Head of caudate nucleus (tissue), 42 donors: Measurements from ENCODE around the gene ACOX1.

Experiments
- DNase-seq, 42 donors: peaks; one replicate each; pipeline versions ENCODE4 v3.0.0 to v3.0.0-alpha.2; 2020 to 2021; ENCODE audit warnings: mixed read lengths in 7 of 42
- intact Hi-C: fragments of 100-400 bp; cut with DNase I; formaldehyde crosslinking; loops from one replicate; pipeline ENCODE4 v1.15.0; 2022

The ACOX1 gene

DNA sequence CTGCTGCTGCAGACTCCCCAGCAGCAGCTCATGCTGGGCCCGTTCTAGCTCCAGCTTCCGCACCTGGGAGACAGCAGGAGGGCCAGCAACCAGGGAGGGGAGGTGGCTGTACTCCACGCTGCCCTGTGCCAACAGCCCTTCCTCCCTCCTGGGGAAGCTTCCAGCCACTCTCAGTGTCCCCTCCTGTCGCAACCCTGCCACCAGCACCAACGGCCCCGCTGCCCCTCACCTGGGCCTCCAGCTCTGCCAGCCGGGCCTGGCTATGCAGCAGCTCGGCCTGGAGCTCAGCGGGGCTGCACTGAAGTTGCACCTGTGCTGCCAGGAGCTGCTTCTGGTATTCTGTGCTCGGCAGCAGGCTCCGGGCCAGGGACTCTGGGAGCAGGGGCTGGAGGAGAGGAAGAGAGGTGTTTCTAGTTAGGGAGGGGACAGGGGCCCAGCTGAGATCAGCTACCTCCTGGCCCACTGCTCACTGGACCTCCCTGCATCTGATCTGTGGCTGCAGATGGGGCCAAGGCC lies 58.9 kb downstream of the ACOX1 start:
- intact Hi-C loops: no loop called here
- DNase-seq: no peak

DNA sequence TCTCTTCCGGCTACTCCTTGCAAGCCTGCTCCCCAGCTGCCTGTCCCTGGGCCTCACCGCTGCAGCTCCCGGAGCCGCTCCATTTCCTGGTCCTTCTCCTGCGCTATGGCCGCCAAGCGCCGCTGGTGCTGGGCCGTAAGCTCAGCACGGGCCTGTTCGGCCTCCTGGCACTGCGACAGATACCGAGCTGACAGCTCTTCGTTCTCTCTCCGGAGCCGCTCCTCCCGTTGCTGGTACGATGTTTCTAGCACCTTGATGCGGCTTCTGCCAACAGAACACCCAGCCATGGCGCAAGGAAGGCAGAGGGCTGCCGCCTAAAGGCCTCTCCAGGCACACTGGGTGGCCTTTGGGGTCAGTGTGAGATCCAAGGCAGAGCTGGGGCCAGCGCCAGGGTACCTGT lies 59.4 kb downstream of the ACOX1 start:
- DNase-seq: no peak
- intact Hi-C loops: no loop called here

DNA sequence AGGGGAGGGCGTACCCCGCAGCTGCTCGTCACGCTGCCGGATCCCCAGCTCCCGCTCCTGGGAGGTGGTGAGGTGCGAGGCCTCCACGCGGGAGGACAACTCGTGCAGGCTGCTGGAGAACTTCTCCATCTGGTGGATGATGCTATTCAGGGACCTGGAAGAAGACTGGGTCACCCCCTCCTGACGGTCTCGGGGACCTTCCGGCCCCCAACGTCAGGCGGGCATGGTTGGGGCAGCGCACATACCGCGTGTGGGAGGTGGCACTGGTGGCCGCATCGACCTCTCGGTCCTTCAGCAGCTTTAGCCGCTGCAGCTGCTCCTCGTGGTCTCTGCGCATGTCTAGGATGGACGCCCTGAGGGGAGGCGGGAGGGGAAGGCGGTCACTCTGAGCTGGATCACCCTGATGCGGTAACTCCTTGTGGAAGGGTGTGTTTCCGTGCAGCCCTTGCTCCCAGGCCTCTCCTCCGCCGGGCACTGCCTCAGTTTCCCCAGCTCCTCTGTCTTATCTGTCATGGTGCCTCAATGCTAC lies 61.0 kb downstream of the ACOX1 start:
- DNase-seq: no peak
- intact Hi-C loops: no loop called here

DNA sequence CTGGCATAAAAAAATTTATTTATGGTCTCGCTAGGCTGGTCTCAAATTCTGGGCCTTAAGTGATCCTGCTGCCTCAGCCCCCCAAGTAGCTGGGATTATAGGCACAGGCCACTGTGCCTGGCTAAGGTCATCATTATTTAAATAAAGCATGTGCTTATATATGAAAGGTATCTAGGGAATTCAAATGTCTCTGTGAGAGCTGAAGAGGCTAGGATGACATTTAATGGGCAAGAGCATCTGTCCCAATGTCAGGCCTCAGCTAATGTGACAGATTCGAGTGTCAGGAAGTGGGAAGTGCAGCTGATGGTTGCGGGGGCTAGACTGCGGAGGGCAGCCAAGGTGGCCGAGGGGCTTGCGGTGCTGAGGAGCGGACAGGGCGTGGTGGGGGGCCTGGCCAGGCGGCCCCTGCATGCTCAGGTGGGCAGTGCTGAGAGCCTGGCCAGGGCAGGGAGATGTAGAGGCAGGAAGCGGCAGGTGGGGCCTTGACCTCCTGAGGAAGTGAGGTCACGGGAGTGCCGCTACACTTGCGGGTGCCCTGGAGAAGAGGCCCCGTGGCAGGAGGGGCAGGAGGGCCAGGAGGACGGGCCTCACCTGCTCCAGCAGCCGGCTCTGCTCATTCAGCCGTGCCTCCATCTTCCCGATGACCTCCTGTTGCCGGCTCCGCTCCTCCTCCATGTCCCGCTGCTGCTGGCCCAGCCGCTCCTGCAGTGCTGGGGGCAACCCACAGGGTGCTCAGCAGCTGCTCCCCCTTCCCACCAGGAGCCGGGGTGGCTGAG lies 61.6 kb downstream of the ACOX1 start:
- no peak for DNase-seq
- intact Hi-C loops: no loop called here

DNA sequence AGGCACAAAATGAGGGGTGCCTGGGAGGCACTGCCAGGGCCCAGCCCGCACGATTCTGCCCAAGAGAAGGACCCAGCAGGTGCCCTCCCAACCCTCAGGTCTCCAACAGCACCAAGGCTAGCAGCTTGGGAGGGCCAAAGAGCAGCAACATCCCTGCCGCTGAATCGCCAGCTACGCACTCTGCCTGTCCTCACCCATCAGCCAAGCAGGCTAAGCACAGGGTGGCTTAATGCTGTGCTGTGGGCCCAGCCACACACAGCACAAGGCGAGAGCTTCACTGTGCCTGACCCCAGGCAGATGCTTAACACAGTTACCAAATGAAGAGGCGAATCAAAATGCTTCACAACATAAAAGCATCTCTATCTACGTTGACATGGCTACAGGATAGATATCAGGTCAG lies 63.7 kb downstream of the ACOX1 start:
- intact Hi-C loops: no loop called here
- no peak for DNase-seq

DNA sequence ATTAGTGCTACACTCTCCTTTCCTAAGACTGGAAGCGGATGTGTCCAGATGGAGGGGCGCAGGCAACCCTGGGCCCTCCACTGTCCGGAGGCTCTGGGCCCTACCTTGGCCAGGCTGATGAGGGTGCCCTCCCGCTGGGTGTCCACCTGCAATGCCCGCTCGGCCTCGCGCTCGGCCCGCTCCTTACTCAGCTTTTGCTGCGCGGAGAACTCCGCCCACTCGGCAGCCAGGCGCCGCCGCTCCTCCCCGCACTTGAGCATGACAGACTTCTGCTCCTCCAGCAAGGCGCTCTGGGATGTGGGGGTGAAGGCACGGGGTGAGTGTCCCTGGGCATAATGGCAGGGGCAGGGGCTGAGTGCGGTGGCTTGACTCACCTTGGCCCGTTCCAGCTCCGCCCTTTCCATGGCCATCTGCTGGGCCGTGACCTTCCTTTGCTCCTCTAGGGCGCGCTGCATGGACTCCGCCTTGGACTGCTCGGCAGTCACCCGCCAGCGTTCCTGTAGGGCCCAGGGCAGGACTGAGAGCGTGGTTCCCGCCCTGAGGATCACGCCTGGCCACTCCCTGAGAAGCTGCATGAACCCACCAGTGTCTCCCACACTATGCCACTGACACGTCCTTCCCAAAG lies 64.2 kb downstream of the ACOX1 start:
- peak in 41 of 42 donors; percentile 16 to 87 (median 68) for DNase-seq
- intact Hi-C loops: no loop called here

DNA sequence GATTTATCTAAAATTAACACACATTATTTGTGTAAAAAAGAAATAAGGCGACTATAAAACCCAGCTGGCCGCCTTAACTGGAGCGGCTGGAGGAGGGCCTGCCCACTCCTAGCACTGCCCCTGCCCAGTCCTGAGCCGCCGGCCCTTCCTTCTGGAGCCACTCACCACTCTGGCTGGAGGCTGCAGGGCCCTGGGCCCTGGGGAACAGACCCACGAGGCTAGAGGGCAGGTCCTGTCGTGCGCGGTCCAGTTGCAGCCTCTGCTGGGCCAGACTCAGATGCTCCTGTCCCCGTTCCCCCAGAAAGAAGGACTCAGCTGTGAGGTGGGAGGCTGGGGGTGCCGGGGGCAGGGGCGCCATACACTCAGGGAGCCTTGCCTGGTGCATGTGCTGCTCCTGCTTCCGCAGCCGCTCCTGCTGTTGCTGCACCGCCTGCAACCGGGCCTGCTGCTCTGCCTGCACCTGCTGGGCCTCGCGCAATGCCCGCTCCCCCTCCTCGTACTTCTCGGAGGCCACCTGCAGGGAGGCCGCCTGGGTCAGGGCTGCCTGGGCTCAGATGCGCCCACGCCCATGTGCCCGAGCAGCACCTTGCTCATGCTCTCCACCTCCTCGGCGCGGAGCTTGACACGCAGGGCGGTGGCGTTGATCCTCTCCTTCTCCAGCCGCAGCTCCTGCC lies 65.3 kb downstream of the ACOX1 start:
- no peak for DNase-seq
- intact Hi-C loops: no loop called here

DNA sequence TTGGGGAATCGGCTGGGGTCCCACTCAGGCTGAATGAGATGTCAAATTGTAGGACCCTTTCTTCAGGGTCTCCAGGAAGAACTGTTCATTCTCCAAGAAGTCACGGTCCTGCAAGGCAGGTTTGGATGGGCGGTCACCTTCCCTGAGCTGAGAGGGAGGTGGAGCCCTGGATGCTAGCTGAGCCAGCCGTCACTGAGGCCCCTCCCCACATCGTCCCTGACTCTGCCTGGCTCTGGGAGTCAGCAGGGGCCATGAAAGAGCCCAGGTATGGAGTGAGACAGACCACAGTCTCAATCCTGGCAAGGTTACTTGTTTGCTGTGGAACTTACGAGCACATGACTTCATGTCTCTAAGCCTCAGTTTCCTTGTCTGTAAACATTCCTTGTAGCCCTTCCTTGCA lies 68.3 kb downstream of the ACOX1 start:
- intact Hi-C loops: no loop called here
- DNase-seq: no peak

DNA sequence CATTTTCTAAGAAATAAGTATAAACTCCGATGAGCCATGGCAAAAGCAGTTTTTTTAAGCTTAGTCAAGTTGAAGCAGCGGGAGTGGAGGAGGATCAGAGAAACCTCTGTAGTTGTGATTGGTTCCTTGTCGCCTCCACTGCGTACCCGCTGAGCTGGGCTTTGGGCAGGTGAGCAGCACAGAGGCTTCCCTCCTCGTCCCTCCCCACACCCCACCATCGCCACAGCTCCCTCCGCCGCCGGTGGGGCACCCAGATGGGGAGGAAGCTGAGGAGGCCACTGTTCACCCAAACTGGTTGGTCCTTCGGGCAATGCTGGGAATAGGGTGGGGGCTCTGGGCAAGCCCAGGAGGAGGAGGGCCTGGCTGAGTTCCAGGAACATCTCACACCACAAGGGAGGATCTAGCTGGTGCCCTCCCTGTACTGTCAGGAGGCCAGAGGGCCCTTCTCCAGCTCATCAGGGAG lies 69.1 kb downstream of the ACOX1 start:
- intact Hi-C loops: no loop called here
- peak in 4 of 42 donors; percentile 25 to 62 (median 35) for DNase-seq

DNA sequence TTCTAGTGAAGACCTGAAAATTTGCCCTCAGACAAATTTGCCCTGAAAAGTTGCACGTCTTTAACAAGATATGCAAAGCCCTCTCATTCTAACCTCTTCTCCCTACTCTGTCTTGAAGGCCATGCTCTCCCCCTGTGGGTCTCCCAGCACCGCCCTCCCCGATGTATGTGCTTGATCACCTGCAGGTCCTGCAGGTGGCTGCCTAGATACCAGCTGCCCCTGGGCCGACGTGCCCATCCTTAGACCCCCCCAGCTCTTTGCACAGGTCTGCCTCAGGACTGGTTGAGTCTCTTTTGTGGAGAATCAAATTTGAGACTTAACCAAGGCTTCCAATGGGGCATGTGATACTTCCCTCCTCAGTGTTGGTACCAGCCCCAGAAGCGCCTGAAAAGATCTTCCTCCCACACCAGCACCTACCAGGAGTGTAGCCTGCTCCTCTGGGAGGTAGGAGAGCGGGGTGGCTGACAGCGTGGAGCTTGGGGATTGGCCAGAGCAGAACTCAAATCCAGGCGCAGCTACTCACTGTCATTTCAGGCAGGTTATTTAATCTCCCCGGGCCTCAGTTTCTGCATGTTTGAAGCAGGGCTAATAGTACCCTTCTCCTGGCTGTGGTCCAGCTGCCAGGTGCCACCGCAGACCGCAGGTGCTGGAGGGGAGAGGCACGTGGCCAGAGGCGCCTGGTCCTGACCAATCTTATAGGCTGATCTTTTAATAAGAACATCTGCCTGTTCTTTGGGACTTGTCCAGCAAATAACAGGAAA lies 69.7 kb downstream of the ACOX1 start:
- intact Hi-C loops: no loop called here
- DNase-seq: peak in 40 of 42 donors; percentile 48 to 94 (median 74)

DNA sequence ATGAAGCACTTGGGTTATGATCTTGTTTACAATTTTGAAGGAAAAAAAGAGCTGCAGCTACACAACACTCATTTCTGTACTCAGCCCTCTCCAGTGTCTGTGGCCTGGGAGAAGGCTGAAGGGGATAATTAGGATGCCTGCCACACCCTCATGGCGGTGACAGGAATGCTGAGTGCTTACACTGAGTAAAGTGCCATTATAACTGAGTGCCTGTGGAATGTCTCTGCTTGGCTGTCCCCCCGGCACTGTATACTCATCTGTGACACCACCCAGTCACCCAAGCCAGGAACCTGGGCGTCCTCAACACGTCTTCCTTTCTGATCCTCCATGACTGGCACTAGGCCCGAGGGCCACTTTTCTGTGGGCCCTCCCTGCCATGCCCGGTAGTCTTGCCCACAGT lies 70.8 kb downstream of the ACOX1 start:
- intact Hi-C loops: no loop called here
- peak in 1 of 42 donors; percentile 55 for DNase-seq

DNA sequence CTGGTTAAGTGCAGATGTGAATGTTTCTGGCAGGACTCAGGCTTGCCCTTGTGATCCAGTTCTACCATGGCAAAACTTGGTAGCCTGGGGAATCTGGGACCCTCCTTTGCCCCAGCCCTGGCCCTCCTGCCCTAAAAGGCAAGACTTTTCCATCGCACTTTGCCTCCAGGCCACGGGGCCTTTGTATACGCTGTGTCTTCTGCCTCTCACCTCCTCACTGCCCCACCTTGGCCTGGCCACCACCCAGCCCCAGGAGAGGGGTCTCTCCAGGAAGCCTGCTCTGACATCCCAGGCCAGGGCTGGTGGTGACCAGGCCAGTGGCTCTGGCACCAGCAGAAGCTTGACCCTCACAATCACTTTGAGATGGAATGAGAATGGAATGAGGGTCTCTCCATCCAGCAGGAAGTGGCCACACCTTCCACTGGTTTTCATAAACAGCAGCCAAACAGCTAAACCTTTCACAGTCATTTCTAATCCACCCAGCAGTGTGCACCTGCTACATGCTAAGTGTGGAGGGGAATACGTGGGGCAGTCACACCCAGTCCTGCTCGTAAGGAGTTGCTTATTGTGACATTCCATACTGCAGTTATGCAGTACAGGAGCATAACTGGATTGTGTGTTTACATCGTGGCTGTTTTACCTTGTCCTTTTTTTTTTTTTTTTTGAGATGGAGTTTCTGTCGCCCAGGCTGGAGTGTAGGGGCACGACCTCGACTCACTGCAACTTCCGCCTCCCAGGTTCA lies 72.7 kb downstream of the ACOX1 start:
- intact Hi-C loops: no loop called here
- no peak for DNase-seq

DNA sequence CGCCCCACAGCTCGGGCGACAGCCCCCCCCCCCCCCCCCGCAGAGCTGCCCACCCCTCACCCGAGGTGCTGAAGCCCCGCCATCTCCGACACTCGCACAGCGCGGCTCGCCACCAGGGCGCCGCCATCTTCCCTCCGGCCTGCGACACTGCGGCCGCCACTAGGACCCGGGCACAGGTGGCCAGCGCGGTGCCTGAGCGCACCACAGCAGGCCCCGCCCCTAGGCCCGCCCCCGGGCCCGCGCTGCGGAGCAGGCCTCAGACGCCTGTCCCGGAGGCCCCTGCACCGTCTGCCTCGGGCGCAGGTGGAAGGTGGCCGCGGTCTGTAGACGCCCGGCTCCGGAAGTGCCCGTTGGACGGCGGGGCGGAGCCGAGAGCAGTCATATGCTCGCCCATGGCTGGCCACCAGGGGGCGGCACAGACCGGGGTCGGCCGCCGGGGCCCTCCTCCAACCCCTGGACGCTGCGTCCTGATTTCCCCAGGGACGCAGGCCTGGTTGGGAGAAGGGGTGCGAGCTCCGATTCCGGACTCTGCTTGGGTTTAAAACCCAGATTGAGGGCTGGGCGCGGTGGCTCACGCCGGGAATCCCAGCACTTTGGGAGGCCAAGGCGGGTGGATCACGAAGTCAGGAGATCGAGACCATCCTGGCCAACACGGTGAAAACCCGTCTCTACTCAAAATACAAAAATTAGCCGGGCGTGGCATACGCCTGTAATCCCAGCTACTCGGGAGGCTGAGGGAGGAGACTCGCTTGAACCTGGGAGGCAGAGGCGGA lies 74.0 kb downstream of the ACOX1 start, which contains the start of gene MRPL38:
TSS of gene MRPL38 (minus strand) at position 136 of the 773 bp plus-strand sequence. CDS start at position 127, 9 bp downstream.
- DNase-seq: peak; percentile 67 to 94 (median 88)
- intact Hi-C loops: loop anchor here (2.0 kb wide), 1 partner anchor 100 kb away; no protein-coding TSS in a partner anchor

DNA sequence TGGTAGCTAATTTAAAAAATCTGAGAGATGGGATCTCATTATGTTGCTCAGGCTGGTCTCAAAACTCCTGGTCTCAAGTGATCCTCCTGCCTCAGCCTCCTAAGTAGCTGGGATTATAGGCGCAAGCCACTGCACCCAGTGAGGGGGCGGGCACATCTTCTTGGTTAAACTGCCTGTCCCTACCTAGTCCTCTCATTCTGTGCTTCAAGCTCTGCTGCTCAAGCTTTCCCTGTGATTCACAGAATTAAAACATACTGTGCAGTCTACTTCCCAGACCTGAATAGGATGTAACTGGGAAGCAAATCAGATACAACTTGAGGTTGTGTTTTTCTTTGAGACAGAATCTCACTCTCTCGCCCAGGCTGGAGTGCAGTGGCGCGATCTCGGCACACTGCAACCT lies 76.6 kb downstream of the ACOX1 start:
- no peak for DNase-seq
- intact Hi-C loops: no loop called here

DNA sequence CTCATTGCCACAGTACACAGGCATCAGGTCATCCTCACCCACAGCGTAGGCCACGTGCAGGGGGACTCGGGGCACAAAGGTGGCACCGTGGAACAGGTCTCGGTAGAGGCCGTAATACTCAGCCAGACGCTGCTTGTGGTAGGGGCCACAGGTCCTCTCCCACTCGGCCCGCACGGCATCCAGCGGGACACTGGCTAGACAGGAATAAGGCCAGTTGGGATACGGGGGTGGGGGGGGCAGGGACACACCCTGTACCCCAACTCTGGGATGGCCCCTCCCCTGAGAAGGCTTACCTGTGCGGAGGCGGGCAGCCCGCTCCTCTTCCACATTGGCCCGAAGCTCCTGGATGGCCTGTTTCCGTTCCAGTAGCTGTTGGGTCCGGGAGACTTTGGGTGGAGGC lies 77.2 kb downstream of the ACOX1 start:
- intact Hi-C loops: no loop called here

DNA sequence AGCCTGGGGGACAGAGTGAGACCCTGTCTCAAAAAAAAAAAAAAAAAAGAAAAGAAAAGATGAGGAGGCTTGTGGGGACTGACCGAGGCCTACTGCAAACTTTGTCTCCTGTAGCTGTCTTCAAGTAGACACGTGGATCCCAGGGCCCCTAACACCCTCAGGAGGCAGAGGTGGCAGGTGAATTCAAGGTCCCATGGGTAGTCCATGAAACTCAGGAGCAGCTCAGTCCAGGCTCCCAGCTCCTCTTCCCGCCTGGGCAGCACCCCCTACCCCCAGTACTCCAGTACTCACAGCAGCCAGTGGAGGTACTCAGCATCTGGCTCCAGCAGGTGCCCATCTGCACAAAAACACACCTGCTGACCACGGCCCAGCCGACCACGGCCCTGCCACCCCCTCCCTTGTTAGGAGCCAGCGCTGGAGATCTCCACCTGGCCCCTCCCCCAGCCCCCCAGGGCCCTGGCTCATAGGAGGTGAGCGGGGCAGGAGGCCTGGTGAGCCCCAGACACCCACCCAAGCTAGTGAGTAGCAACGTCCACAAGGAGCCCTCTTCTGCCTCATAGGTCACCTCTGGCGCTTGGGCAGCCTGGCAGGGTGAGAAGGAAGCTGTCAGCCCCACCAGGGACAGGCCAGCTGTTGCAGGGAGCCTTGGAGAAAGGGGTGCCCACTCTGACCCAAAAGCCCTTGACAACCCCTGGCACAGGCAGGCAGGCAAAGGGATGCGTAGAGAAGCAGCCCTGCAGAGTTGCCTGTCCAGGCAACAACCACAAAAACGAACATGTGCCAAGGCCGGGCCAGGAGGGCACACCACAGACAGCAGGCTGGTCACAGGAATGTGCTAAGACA lies 78.1 kb downstream of the ACOX1 start:
- no peak for DNase-seq
- intact Hi-C loops: no loop called here

More for the DNA sequence above, 77.2 kb downstream of the ACOX1 start:
- no peak for DNase-seq
